Astrocyte of the spinal cord (primary cell): ENCODE measurements around the gene OR10H1.
"Not testable (repeated sequence)": the region's sequence is repeated elsewhere in the genome, so short reads cannot be mapped to it uniquely, and the experiment has no call there.

Experiments
- DNase-seq: peaks from one replicate; pipeline ENCODE4 v3.0.0; 2011; ENCODE audit warnings: low read depth, low spot score
- H3K4me3 ChIP-seq: 2 replicates; pipeline ENCODE4 v1.5.1; 2011; ENCODE audit warnings: low read depth, mild to moderate bottlenecking, low read length, moderate library complexity
- CTCF ChIP-seq: IDR thresholded peaks from 2 replicates; pipeline ENCODE4 v1.5.1; 2012; ENCODE audit warnings: low read depth, mild to moderate bottlenecking, low read length, inconsistent platforms
- in situ Hi-C: cut with HindIII; loops from 2 replicates; pipeline ENCODE4 v1.10.0; 2017; ENCODE audit warnings: low sequenced_read_pairs

OR10H1 gene

GRCh38 chr19:15779756-15780476 is 35.5 kb downstream of the OR10H1 start:
- no peak for DNase-seq
- in situ Hi-C loops = no loop called here
- H3K4me3 ChIP-seq = no peak overlapping the region
- no peak for TF ChIP-seq CTCF

GRCh38 chr19:15776991-15777970 is 38.2 kb downstream of the OR10H1 start:
- in situ Hi-C loops = no loop called here
- no peak for TF ChIP-seq CTCF
- DNase-seq = no peak
- no peak overlapping the region for H3K4me3 ChIP-seq

GRCh38 chr19:15776264-15776663 is 39.2 kb downstream of the OR10H1 start:
- in situ Hi-C loops = no loop called here
- no peak for TF ChIP-seq CTCF
- no peak overlapping the region for H3K4me3 ChIP-seq
- no peak for DNase-seq

- in situ Hi-C loops = no loop called here
- DNase-seq = no peak
- TF ChIP-seq CTCF = no peak
- H3K4me3 ChIP-seq = no peak overlapping the region
These were observed 40.2 kb downstream of the OR10H1 start for GRCh38 chr19:15775249-15775648.

GRCh38 chr19:15774159-15774558 is 41.3 kb downstream of the OR10H1 start:
- H3K4me3 ChIP-seq, in situ Hi-C loops: not testable (repeated sequence)

GRCh38 chr19:15769586-15769985 is 45.9 kb downstream of the OR10H1 start:
- DNase-seq = no peak
- TF ChIP-seq CTCF = no peak
- in situ Hi-C loops = no loop called here
- H3K4me3 ChIP-seq = no peak overlapping the region

More at GRCh38 chr19:15774159-15774558, 41.3 kb downstream of the OR10H1 start:
- DNase-seq = not testable (repeated sequence)
